Panc1 (cell line): ENCODE measurements around the gene OVCH1.

ENCODE experiments used
- TCF7L2 ChIP-seq: IDR thresholded peaks from 2 replicates; pipeline ENCODE4 v1.6.1; 2011; ENCODE audit warnings: mild to moderate bottlenecking, low read depth, low read length, inconsistent platforms
- TF ChIP-seq, protein P1 (sequence below): fragments of 450-650 bp; IDR thresholded peaks from 2 replicates; pipeline ENCODE4 v1.5.1; 2017; ENCODE audit warnings: mild to moderate bottlenecking

DNA sequence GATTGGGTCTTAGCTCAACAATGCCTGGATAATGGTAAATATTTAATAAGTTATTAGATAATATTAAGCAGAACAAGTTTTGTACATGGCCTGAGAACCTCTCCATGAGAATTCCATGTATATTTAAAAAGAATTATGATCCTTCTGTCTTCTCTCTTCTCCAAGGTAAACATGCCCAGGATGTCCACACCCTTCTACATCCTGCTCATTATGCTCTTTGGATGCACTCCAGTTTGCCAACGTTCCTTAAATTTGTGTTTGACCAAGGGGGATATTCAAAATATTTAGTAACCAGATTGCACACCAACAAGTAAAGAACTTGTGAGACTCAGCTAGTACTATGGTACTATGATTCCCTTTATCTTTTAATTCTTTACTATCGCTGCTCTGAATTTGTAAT lies 71.8 kb downstream of the OVCH1 start:
- TF ChIP-seq, protein P1, sequence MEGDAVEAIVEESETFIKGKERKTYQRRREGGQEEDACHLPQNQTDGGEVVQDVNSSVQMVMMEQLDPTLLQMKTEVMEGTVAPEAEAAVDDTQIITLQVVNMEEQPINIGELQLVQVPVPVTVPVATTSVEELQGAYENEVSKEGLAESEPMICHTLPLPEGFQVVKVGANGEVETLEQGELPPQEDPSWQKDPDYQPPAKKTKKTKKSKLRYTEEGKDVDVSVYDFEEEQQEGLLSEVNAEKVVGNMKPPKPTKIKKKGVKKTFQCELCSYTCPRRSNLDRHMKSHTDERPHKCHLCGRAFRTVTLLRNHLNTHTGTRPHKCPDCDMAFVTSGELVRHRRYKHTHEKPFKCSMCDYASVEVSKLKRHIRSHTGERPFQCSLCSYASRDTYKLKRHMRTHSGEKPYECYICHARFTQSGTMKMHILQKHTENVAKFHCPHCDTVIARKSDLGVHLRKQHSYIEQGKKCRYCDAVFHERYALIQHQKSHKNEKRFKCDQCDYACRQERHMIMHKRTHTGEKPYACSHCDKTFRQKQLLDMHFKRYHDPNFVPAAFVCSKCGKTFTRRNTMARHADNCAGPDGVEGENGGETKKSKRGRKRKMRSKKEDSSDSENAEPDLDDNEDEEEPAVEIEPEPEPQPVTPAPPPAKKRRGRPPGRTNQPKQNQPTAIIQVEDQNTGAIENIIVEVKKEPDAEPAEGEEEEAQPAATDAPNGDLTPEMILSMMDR, result no peak
- no peak for TF ChIP-seq TCF7L2
